Liver (tissue), 9 donors: ENCODE measurements around the gene DUS1L. TPM values are rescaled to one million over a fixed set of nuclear protein-coding genes. Genes with fewer than 3 reads are reported as not detected.

Source experiments
- DNase-seq: peaks from one replicate; pipeline ENCODE4 v3.0.0-alpha.2; 2017; ENCODE audit warnings: low spot score
- H3K27ac ChIP-seq, 2 donors: one replicate each; pipeline ENCODE4 v1.7.0; 2013; ENCODE audit warnings: inconsistent platforms in 2 of 2, low read length in 2 of 2, control low read depth in 1 of 2, low read depth in 1 of 2, mild to moderate bottlenecking in 1 of 2
- H3K27me3 ChIP-seq, 4 donors: one replicate each; pipeline versions ENCODE4 v1.6.1 to v1.7.0; 2013; ENCODE audit warnings: low read length in 3 of 4, inconsistent platforms in 1 of 4, mild to moderate bottlenecking in 1 of 4, moderate library complexity in 1 of 4; ENCODE audit not compliant: control insufficient read depth in 4 of 4, insufficient read depth in 4 of 4
- H3K36me3 ChIP-seq, 4 donors: one replicate each; pipeline versions ENCODE4 v1.6.1 to v1.7.0; 2013; ENCODE audit warnings: low read length in 3 of 4, mild to moderate bottlenecking in 3 of 4, low read depth in 1 of 4, moderate library complexity in 1 of 4; ENCODE audit not compliant: control insufficient read depth in 4 of 4, insufficient read depth in 3 of 4
- H3K4me1 ChIP-seq, 4 donors: one replicate each; pipeline versions ENCODE4 v1.6.1 to v1.7.0; 2013; ENCODE audit warnings: low read length in 3 of 4, mild to moderate bottlenecking in 3 of 4, moderate library complexity in 1 of 4; ENCODE audit not compliant: control insufficient read depth in 4 of 4, insufficient read depth in 4 of 4
- H3K4me3 ChIP-seq, 3 donors: one replicate each; pipeline versions ENCODE4 v1.6.1 to v1.7.0; 2013; ENCODE audit warnings: low read length in 3 of 3, control low read depth in 1 of 3, low read depth in 1 of 3, mild to moderate bottlenecking in 1 of 3
- H3K9ac ChIP-seq, 2 donors: one replicate each; pipeline ENCODE4 v1.7.0; 2013; ENCODE audit warnings: low read length in 2 of 2, mild to moderate bottlenecking in 2 of 2, moderate library complexity in 2 of 2, control low read depth in 1 of 2, low read depth in 1 of 2
- H3K9me3 ChIP-seq, 4 donors: one replicate each; pipeline versions ENCODE4 v1.6.1 to v1.7.0; 2013; ENCODE audit warnings: low read length in 3 of 4; ENCODE audit not compliant: control insufficient read depth in 4 of 4
- ATF3 ChIP-seq: IDR thresholded peaks from 2 replicates; pipeline ENCODE4 v1.6.1; 2016; ENCODE audit warnings: antibody characterized with exemption
- CTCF ChIP-seq: fragments of 150-350 bp; IDR thresholded peaks from 2 replicates; pipeline ENCODE4 v1.5.1; 2017; ENCODE audit warnings: improper control_type of control experiment, low read depth, low read length; ENCODE audit not compliant: missing input control
- EGR1 ChIP-seq, 2 donors: IDR thresholded peaks; 2 replicates each; pipeline ENCODE4 v1.6.1; 2016 to 2018; ENCODE audit warnings: antibody characterized with exemption in 2 of 2, low read depth in 2 of 2
- FOXA1 ChIP-seq: IDR thresholded peaks from 2 replicates; pipeline ENCODE4 v1.6.1; 2016; ENCODE audit warnings: antibody characterized with exemption
- FOXA2 ChIP-seq: IDR thresholded peaks from 2 replicates; pipeline ENCODE4 v1.6.1; 2016; ENCODE audit warnings: antibody characterized with exemption
- GABPA ChIP-seq, 2 donors: IDR thresholded peaks in 1 of 2; conservative IDR thresholded peaks in 1 of 2; 2 replicates each; pipeline ENCODE4 v1.6.1; 2016; ENCODE audit warnings: antibody characterized with exemption in 2 of 2, mild to moderate bottlenecking in 1 of 2, moderate library complexity in 1 of 2
- HNF4A ChIP-seq, 2 donors: conservative IDR thresholded peaks; 2 replicates each; pipeline ENCODE4 v1.6.1; 2016; ENCODE audit warnings: antibody characterized with exemption in 2 of 2, mild to moderate bottlenecking in 2 of 2
- HNF4G ChIP-seq: IDR thresholded peaks from 2 replicates; pipeline ENCODE4 v1.6.1; 2016; ENCODE audit warnings: antibody characterized with exemption
- JUND ChIP-seq, 2 donors: IDR thresholded peaks; 2 replicates each; pipeline ENCODE4 v1.6.1; 2016; ENCODE audit warnings: antibody characterized with exemption in 2 of 2
- MAX ChIP-seq: IDR thresholded peaks from 2 replicates; pipeline ENCODE4 v1.6.1; 2016; ENCODE audit warnings: antibody characterized with exemption
- NR2F2 ChIP-seq: IDR thresholded peaks from 2 replicates; pipeline ENCODE4 v1.6.1; 2016; ENCODE audit warnings: antibody characterized with exemption
- RAD21 ChIP-seq, 2 donors: IDR thresholded peaks; 2 replicates each; pipeline ENCODE4 v1.6.1; 2016; ENCODE audit warnings: antibody characterized with exemption in 2 of 2, mild to moderate bottlenecking in 2 of 2
- REST ChIP-seq: IDR thresholded peaks from 2 replicates; pipeline ENCODE4 v1.6.1; 2016; ENCODE audit warnings: antibody characterized with exemption, mild to moderate bottlenecking
- RXRA ChIP-seq, 2 donors: IDR thresholded peaks; 2 replicates each; pipeline ENCODE4 v1.6.1; 2017 to 2018; ENCODE audit warnings: antibody characterized with exemption in 2 of 2, mild to moderate bottlenecking in 1 of 2
- SP1 ChIP-seq: IDR thresholded peaks from 2 replicates; pipeline ENCODE4 v1.6.1; 2018; ENCODE audit warnings: antibody characterized with exemption, mild to moderate bottlenecking
- TAF1 ChIP-seq: conservative IDR thresholded peaks from 2 replicates; pipeline ENCODE4 v1.6.1; 2016; ENCODE audit warnings: antibody characterized with exemption, mild to moderate bottlenecking
- YY1 ChIP-seq: IDR thresholded peaks from 2 replicates; pipeline ENCODE4 v1.6.1; 2016; ENCODE audit warnings: antibody characterized with exemption, mild to moderate bottlenecking
- ZBTB33 ChIP-seq: IDR thresholded peaks from 2 replicates; pipeline ENCODE4 v1.6.1; 2016; ENCODE audit warnings: antibody characterized with exemption
- WGBS: extraction: QIAGEN DNeasy Blood & Tissue Kit; methylation state at CpG from one replicate; pipeline ENCODE4 v1.1.7; 2013; 5-methylcytosine and 5-hydroxymethylcytosine counted together
- polyA plus RNA-seq, 2 donors: library from polyadenylated mRNA; stranded (reverse) in 1 of 2; unstranded in 1 of 2; fragments of 200-250 nt in 1 of 2; fragments of >200 nt in 1 of 2; fragmentation: Nextera tagmentation in 1 of 2; extraction: Ambion mirVana in 1 of 2; gene quantifications; one replicate each; pipeline versions ENCODE4 v1.2.1 to v1.2.3, GENCODE V29; 2013 to 2015
- total RNA-seq, 2 donors: library from RNA; depleted of rRNA; stranded (reverse); fragments of >200 nt; gene quantifications; one replicate each; pipeline ENCODE4 v1.2.3, GENCODE V29; 2014
- donor health status: healthy.
- donor health status: healthy.
- donor health status: healthy.
- donor health status: healthy.
- donor health status: healthy.

The DUS1L gene
- total and polyA plus RNA-seq, 4 donors: 40.6 to 74.7 (median 53.3) TPM

GRCh38 chr17:82114872-82115271 lies 49.3 kb upstream of the DUS1L start:
- no peaks in the 10 kb centered on the region for H3K36me3 ChIP-seq
- peak; percentile 27 for TF ChIP-seq ZBTB33
- TF ChIP-seq HNF4A (conservative IDR thresholded peaks at IDR 0.05): peak; percentile 76 to 87
- peak in 1 of 2 donors; percentile 43 for TF ChIP-seq RAD21 (IDR thresholded peaks at IDR 0.05)
- peak in 1 of 2 donors; percentile 25 for TF ChIP-seq JUND (IDR thresholded peaks at IDR 0.05)
- TF ChIP-seq GABPA (IDR thresholded peaks at IDR 0.05 in 1 of 2, conservative IDR thresholded peaks at IDR 0.05 in 1 of 2): no peak
- TF ChIP-seq ATF3: no peak
- TF ChIP-seq SP1: peak; percentile 50
- no peak for TF ChIP-seq FOXA2
- TF ChIP-seq MAX: peak; percentile 45
- TF ChIP-seq FOXA1: peak; percentile 19
- TF ChIP-seq CTCF: no peak
- TF ChIP-seq NR2F2: no peak
- TF ChIP-seq TAF1: no peak
- peak; percentile 56 for TF ChIP-seq HNF4G
- peak; percentile 53 to 92 for TF ChIP-seq RXRA (IDR thresholded peaks at IDR 0.05)
- peak in 1 of 2 donors; percentile 15 for TF ChIP-seq EGR1 (IDR thresholded peaks at IDR 0.05; ENCODE audit: low read depth in 2 of 2)
- TF ChIP-seq REST: peak; percentile 32
- TF ChIP-seq YY1: peak; percentile 49
- peak overlapping the region in 1 of 2 donors; percentile 8 for H3K9ac ChIP-seq
- H3K4me1 ChIP-seq: peaks cover 17 to 80% (median 47%) of the 10 kb centered on the region in 4 donors
- 35% methylated on average over 9 of the region's 9 CpGs for WGBS
- H3K4me3 ChIP-seq: no peak overlapping the region
- DNase-seq: no peak
- H3K27me3 ChIP-seq: no peaks in the 10 kb centered on the region
- H3K9me3 ChIP-seq: no peaks in the 10 kb centered on the region
- peak overlapping the region; percentile 89 to 93 for H3K27ac ChIP-seq
